Right ventricle myocardium superior (tissue), 1 donor: ENCODE data around the gene WNT1. TPM values are rescaled to one million over a fixed set of nuclear protein-coding genes. Genes with fewer than 3 reads are reported as not detected.

Source experiments
- total RNA-seq: library from RNA; stranded (reverse); fragmentation: NEBNext Ultra II Directional; extraction: Animal tissue kit (Norgen Biotek cat#: 25700); gene quantifications from one replicate; pipeline ENCODE4 v1.2.1, GENCODE V29; 2021
- donor health status: DM: no; HTN: yes; CAD: no; lungs with severe emphysema.

Gene WNT1
- total RNA-seq, 1 donor from 2014 or later, result not detected

Other genes starting within 250 kb of the WNT1 start
- 52.1 TPM for gene ADCY6, start 189.2 kb upstream of the WNT1 start, total RNA-seq
- gene CACNB3, start 159.8 kb upstream of the WNT1 start, total RNA-seq, result 5.9 TPM
- 32.4 TPM for gene DDX23, start 126.2 kb upstream of the WNT1 start, total RNA-seq
- 0.11 TPM for gene RND1, start 112.5 kb upstream of the WNT1 start, total RNA-seq
- 3.4 TPM for gene FKBP11, start 52.8 kb upstream of the WNT1 start, total RNA-seq
- gene ARF3, start 20.8 kb upstream of the WNT1 start, total RNA-seq, result 43.7 TPM
- 0.40 TPM for gene WNT10B, start 6.6 kb upstream of the WNT1 start, total RNA-seq
- 0.78 TPM for gene DDN, start 21.1 kb downstream of the WNT1 start, total RNA-seq
- 92.8 TPM for gene PRKAG1, start 40.5 kb downstream of the WNT1 start, total RNA-seq
- gene KMT2D, start 82.5 kb downstream of the WNT1 start, total RNA-seq, result 38.1 TPM
- gene RHEBL1, start 91.7 kb downstream of the WNT1 start, total RNA-seq, result 0.48 TPM
- gene DHH, start 116.5 kb downstream of the WNT1 start, total RNA-seq, result 0.32 TPM
- 30.0 TPM for gene LMBR1L, start 132.5 kb downstream of the WNT1 start, total RNA-seq
- gene TUBA1B, start 153.1 kb downstream of the WNT1 start, total RNA-seq, result 333 TPM
- gene TUBA1A, start 210.8 kb downstream of the WNT1 start, total RNA-seq, result 88.1 TPM